Measurements from ENCODE around the gene SHQ1. TPM values are rescaled to one million over a fixed set of nuclear protein-coding genes. Genes with fewer than 3 reads are reported as not detected.
"Not testable (repeated sequence)": the region's sequence is repeated elsewhere in the genome, so short reads cannot be mapped to it uniquely, and the experiment has no call there.

Gene SHQ1
- total and polyA plus RNA-seq, 2 experiments from 2014 or later, result 18.3 to 28.7 TPM

GRCh38 chr3:72714135-72714534, 134.1 kb downstream of the SHQ1 start:
- Mint-ChIP-seq H3K9me3 (peaks cover 40% of the 10 kb centered on the region), H3K36me3 (ENCODE audit: low read depth) (peaks cover 28% of the 10 kb centered on the region; the same call in 2 of the 3 replicates)
- not testable (repeated sequence) for H3K27me3 ChIP-seq (ENCODE audit: insufficient read depth); H2AFZ ChIP-seq; H3K4me3 ChIP-seq; H3K4me2 ChIP-seq; H3K36me3 ChIP-seq (ENCODE audit: insufficient read depth); H3K79me2 ChIP-seq (replicated peaks; ENCODE audit: insufficient read depth); H3K27ac ChIP-seq (ENCODE audit: low read depth); H4K20me1 ChIP-seq (replicated peaks; ENCODE audit: insufficient read depth); ATAC-seq; H3K4me3 Mint-ChIP-seq; H3K27me3 Mint-ChIP-seq (ENCODE audit: insufficient read depth, low read depth, poor library complexity); H3K27ac Mint-ChIP-seq; H3K9me2 ChIP-seq (ENCODE audit: insufficient read depth); H3K4me1 Mint-ChIP-seq; DNase-seq (ENCODE audit: low spot score); H3K4me1 ChIP-seq (ENCODE audit: insufficient read depth); H3F3A ChIP-seq (replicated peaks; ENCODE audit: low read depth)

GRCh38 chr3:72710471-72710870, 137.8 kb downstream of the SHQ1 start:
- not testable (repeated sequence) for H3K27me3 Mint-ChIP-seq (ENCODE audit: insufficient read depth, low read depth, poor library complexity); H3K4me2 ChIP-seq; H3K79me2 ChIP-seq (replicated peaks; ENCODE audit: insufficient read depth); H3K4me1 ChIP-seq (ENCODE audit: insufficient read depth); H4K20me1 ChIP-seq (replicated peaks; ENCODE audit: insufficient read depth); H3K36me3 ChIP-seq (ENCODE audit: insufficient read depth); H3K9me2 ChIP-seq (ENCODE audit: insufficient read depth); ATAC-seq; H2AFZ ChIP-seq; DNase-seq (ENCODE audit: low spot score); H3F3A ChIP-seq (replicated peaks; ENCODE audit: low read depth); H3K27ac ChIP-seq (ENCODE audit: low read depth); H3K4me3 ChIP-seq; H3K27me3 ChIP-seq (ENCODE audit: insufficient read depth); H3K4me3 Mint-ChIP-seq; H3K4me1 Mint-ChIP-seq; H3K27ac Mint-ChIP-seq
- Mint-ChIP-seq H3K9me3 (peaks cover 17% of the 10 kb centered on the region), H3K36me3 (ENCODE audit: low read depth) (peaks cover 11% of the 10 kb centered on the region; the same call in 2 of the 3 replicates)

GRCh38 chr3:72708441-72708840, 139.8 kb downstream of the SHQ1 start:
- peaks cover 3% of the 10 kb centered on the region; the same call in 2 of the 3 replicates for H3K9me3 Mint-ChIP-seq
- no peaks in the 10 kb centered on the region for H3K4me1 Mint-ChIP-seq
- Histone ChIP-seq H3K79me2 (replicated peaks; ENCODE audit: insufficient read depth) (no peaks in the 10 kb centered on the region), H3K36me3 (ENCODE audit: insufficient read depth) (no peaks in the 10 kb centered on the region; the same call in 1 of the 2 replicates), H3K4me2 (no peak overlapping the region), H2AFZ (no peak overlapping the region), H3K9me2 (ENCODE audit: insufficient read depth) (no peaks in the 10 kb centered on the region), H3K4me1 (ENCODE audit: insufficient read depth) (no peaks in the 10 kb centered on the region), H4K20me1 (replicated peaks; ENCODE audit: insufficient read depth) (no peaks in the 10 kb centered on the region), H3K4me3 (no peak overlapping the region), H3K27me3 (ENCODE audit: insufficient read depth) (no peaks in the 10 kb centered on the region), H3K27ac (ENCODE audit: low read depth) (no peak overlapping the region), H3F3A (replicated peaks; ENCODE audit: low read depth) (no peaks in the 10 kb centered on the region)
- no peak overlapping the region for H3K27ac Mint-ChIP-seq
- TF ChIP-seq CTCF (conservative IDR thresholded peaks at IDR 0.05; ENCODE audit: low read depth in 2 of 2) (no peak), NANOG (IDR thresholded peaks at IDR 0.05; ENCODE audit: borderline replicate concordance) (no peak), EZH2phosphoT487 (IDR thresholded peaks at IDR 0.05; ENCODE audit: unreplicated experiment) (no peak)
- H3K27me3 Mint-ChIP-seq (ENCODE audit: insufficient read depth, low read depth, poor library complexity), result peaks cover 7% of the 10 kb centered on the region
- H3K4me3 Mint-ChIP-seq, result no peak overlapping the region
- no peak for DNase-seq (ENCODE audit: low spot score)
- no peak for ATAC-seq
- H3K36me3 Mint-ChIP-seq (ENCODE audit: low read depth), result no peaks in the 10 kb centered on the region

- Mint-ChIP-seq H3K9me3 (no peaks in the 10 kb centered on the region), H3K36me3 (ENCODE audit: low read depth) (no peaks in the 10 kb centered on the region), H3K27ac (no peak overlapping the region), H3K4me3 (no peak overlapping the region), H3K4me1 (peaks cover 5% of the 10 kb centered on the region), H3K27me3 (ENCODE audit: insufficient read depth, low read depth, poor library complexity) (peaks cover 11% of the 10 kb centered on the region)
- ATAC-seq (no peak), DNase-seq (ENCODE audit: low spot score) (no peak)
- Histone ChIP-seq H3K36me3 (ENCODE audit: insufficient read depth) (no peaks in the 10 kb centered on the region), H3K4me3 (no peak overlapping the region), H3K27me3 (ENCODE audit: insufficient read depth) (no peaks in the 10 kb centered on the region), H4K20me1 (replicated peaks; ENCODE audit: insufficient read depth) (no peaks in the 10 kb centered on the region), H3K4me1 (ENCODE audit: insufficient read depth) (no peaks in the 10 kb centered on the region), H3K79me2 (replicated peaks; ENCODE audit: insufficient read depth) (no peaks in the 10 kb centered on the region), H3K9me2 (ENCODE audit: insufficient read depth) (no peaks in the 10 kb centered on the region), H3K4me2 (no peak overlapping the region), H2AFZ (no peak overlapping the region), H3F3A (replicated peaks; ENCODE audit: low read depth) (no peaks in the 10 kb centered on the region), H3K27ac (ENCODE audit: low read depth) (no peak overlapping the region)
- no peak for TF ChIP-seq EZH2 (IDR thresholded peaks at IDR 0.05; ENCODE audit: low read depth, unreplicated experiment)
- no peak for TF ChIP-seq CTCF (conservative IDR thresholded peaks at IDR 0.05; ENCODE audit: low read depth in 2 of 2)
- TF ChIP-seq EZH2phosphoT487 (IDR thresholded peaks at IDR 0.05; ENCODE audit: unreplicated experiment), result no peak
- TF ChIP-seq POLR2AphosphoS5 (IDR thresholded peaks at IDR 0.05; ENCODE audit: low read depth), result no peak
Observed at GRCh38 chr3:72702997-72703396, 145.2 kb downstream of the SHQ1 start.
